ENCODE measurements around the gene TNPO2. TPM values are rescaled to one million over a fixed set of nuclear protein-coding genes. Genes with fewer than 3 reads are reported as not detected.
A peak's percentile ranks its signal among the peaks of the same experiment; 100 is the strongest.

The TNPO2 gene
- total RNA-seq, 1 donor from 2014 or later, result 20.4 TPM

GRCh38 chr19:12664406-12665280 is 59.1 kb downstream of the TNPO2 start:
- Histone ChIP-seq H3K4me3 (ENCODE audit: low read length in 3 of 3) (peak overlapping the region in 1 of 3 donors; percentile 0), H3K9ac (ENCODE audit: low read depth in 1 of 3, low read length in 3 of 3) (no peak overlapping the region), H3K27me3 (ENCODE audit: control insufficient read depth in 3 of 3, insufficient read depth in 3 of 3, low read length in 3 of 3) (no peaks in the 10 kb centered on the region), H3K36me3 (ENCODE audit: control insufficient read depth in 3 of 3, insufficient read depth in 3 of 3, low read length in 3 of 3) (peaks cover 35 to 47% (median 36%) of the 10 kb centered on the region in 3 donors), H3K9me3 (ENCODE audit: control insufficient read depth in 3 of 3, low read length in 3 of 3) (no peaks in the 10 kb centered on the region), H3K27ac (ENCODE audit: low read depth, low read length) (no peak overlapping the region), H3K4me1 (ENCODE audit: control insufficient read depth in 3 of 3, insufficient read depth in 3 of 3, low read length in 3 of 3) (peaks cover 32 to 45% (median 34%) of the 10 kb centered on the region in 3 donors)

GRCh38 chr19:12660980-12661379 is 62.8 kb downstream of the TNPO2 start:
- peaks cover 45 to 55% (median 51%) of the 10 kb centered on the region in 3 donors for H3K36me3 ChIP-seq (ENCODE audit: control insufficient read depth in 3 of 3, insufficient read depth in 3 of 3, low read length in 3 of 3)
- no peak overlapping the region for H3K27ac ChIP-seq (ENCODE audit: low read depth, low read length)
- no peak overlapping the region for H3K9ac ChIP-seq (ENCODE audit: low read depth in 1 of 3, low read length in 3 of 3)
- no peak overlapping the region for H3K4me3 ChIP-seq (ENCODE audit: low read length in 3 of 3)
- peaks cover 7 to 14% (median 9%) of the 10 kb centered on the region in 3 donors for H3K4me1 ChIP-seq (ENCODE audit: control insufficient read depth in 3 of 3, insufficient read depth in 3 of 3, low read length in 3 of 3)
- no peaks in the 10 kb centered on the region for H3K27me3 ChIP-seq (ENCODE audit: control insufficient read depth in 3 of 3, insufficient read depth in 3 of 3, low read length in 3 of 3)
- no peaks in the 10 kb centered on the region for H3K9me3 ChIP-seq (ENCODE audit: control insufficient read depth in 3 of 3, low read length in 3 of 3)

GRCh38 chr19:12657966-12658365 is 65.8 kb downstream of the TNPO2 start:
- H3K4me1 ChIP-seq (ENCODE audit: control insufficient read depth in 3 of 3, insufficient read depth in 3 of 3, low read length in 3 of 3), result no peaks in the 10 kb centered on the region
- H3K27ac ChIP-seq (ENCODE audit: low read depth, low read length), result no peak overlapping the region
- peaks cover 36 to 46% (median 42%) of the 10 kb centered on the region in 3 donors for H3K36me3 ChIP-seq (ENCODE audit: control insufficient read depth in 3 of 3, insufficient read depth in 3 of 3, low read length in 3 of 3)
- H3K4me3 ChIP-seq (ENCODE audit: low read length in 3 of 3), result no peak overlapping the region
- no peak overlapping the region for H3K9ac ChIP-seq (ENCODE audit: low read depth in 1 of 3, low read length in 3 of 3)
- H3K9me3 ChIP-seq (ENCODE audit: control insufficient read depth in 3 of 3, low read length in 3 of 3), result no peaks in the 10 kb centered on the region
- H3K27me3 ChIP-seq (ENCODE audit: control insufficient read depth in 3 of 3, insufficient read depth in 3 of 3, low read length in 3 of 3), result no peaks in the 10 kb centered on the region

GRCh38 chr19:12656899-12657571 is 66.7 kb downstream of the TNPO2 start:
- Histone ChIP-seq H3K4me3 (ENCODE audit: low read length in 3 of 3) (no peak overlapping the region), H3K27me3 (ENCODE audit: control insufficient read depth in 3 of 3, insufficient read depth in 3 of 3, low read length in 3 of 3) (no peaks in the 10 kb centered on the region), H3K4me1 (ENCODE audit: control insufficient read depth in 3 of 3, insufficient read depth in 3 of 3, low read length in 3 of 3) (no peaks in the 10 kb centered on the region), H3K9me3 (ENCODE audit: control insufficient read depth in 3 of 3, low read length in 3 of 3) (no peaks in the 10 kb centered on the region), H3K27ac (ENCODE audit: low read depth, low read length) (no peak overlapping the region), H3K9ac (ENCODE audit: low read depth in 1 of 3, low read length in 3 of 3) (no peak overlapping the region), H3K36me3 (ENCODE audit: control insufficient read depth in 3 of 3, insufficient read depth in 3 of 3, low read length in 3 of 3) (peaks cover 36 to 45% (median 42%) of the 10 kb centered on the region in 3 donors)

- H3K4me1 ChIP-seq (ENCODE audit: control insufficient read depth in 3 of 3, insufficient read depth in 3 of 3, low read length in 3 of 3), result no peaks in the 10 kb centered on the region
- no peak overlapping the region for H3K27ac ChIP-seq (ENCODE audit: low read depth, low read length)
- peaks cover 32 to 40% (median 34%) of the 10 kb centered on the region in 3 donors for H3K36me3 ChIP-seq (ENCODE audit: control insufficient read depth in 3 of 3, insufficient read depth in 3 of 3, low read length in 3 of 3)
- no peaks in the 10 kb centered on the region for H3K9me3 ChIP-seq (ENCODE audit: control insufficient read depth in 3 of 3, low read length in 3 of 3)
- no peaks in the 10 kb centered on the region for H3K27me3 ChIP-seq (ENCODE audit: control insufficient read depth in 3 of 3, insufficient read depth in 3 of 3, low read length in 3 of 3)
- no peak overlapping the region for H3K9ac ChIP-seq (ENCODE audit: low read depth in 1 of 3, low read length in 3 of 3)
- H3K4me3 ChIP-seq (ENCODE audit: low read length in 3 of 3), result no peak overlapping the region
These were observed 68.2 kb downstream of the TNPO2 start for GRCh38 chr19:12655546-12655945.

GRCh38 chr19:12652219-12652618 is 71.5 kb downstream of the TNPO2 start:
- Histone ChIP-seq H3K36me3 (ENCODE audit: control insufficient read depth in 3 of 3, insufficient read depth in 3 of 3, low read length in 3 of 3) (peaks cover 22 to 25% (median 24%) of the 10 kb centered on the region in 3 donors), H3K9me3 (ENCODE audit: control insufficient read depth in 3 of 3, low read length in 3 of 3) (no peaks in the 10 kb centered on the region), H3K4me3 (ENCODE audit: low read length in 3 of 3) (no peak overlapping the region), H3K27ac (ENCODE audit: low read depth, low read length) (no peak overlapping the region), H3K9ac (ENCODE audit: low read depth in 1 of 3, low read length in 3 of 3) (no peak overlapping the region), H3K4me1 (ENCODE audit: control insufficient read depth in 3 of 3, insufficient read depth in 3 of 3, low read length in 3 of 3) (peaks cover 7% of the 10 kb centered on the region in 3 donors), H3K27me3 (ENCODE audit: control insufficient read depth in 3 of 3, insufficient read depth in 3 of 3, low read length in 3 of 3) (no peaks in the 10 kb centered on the region)

GRCh38 chr19:12649941-12650340 is 73.8 kb downstream of the TNPO2 start:
- Histone ChIP-seq H3K4me1 (ENCODE audit: control insufficient read depth in 3 of 3, insufficient read depth in 3 of 3, low read length in 3 of 3) (peaks cover 7% of the 10 kb centered on the region in 3 donors), H3K9ac (ENCODE audit: low read depth in 1 of 3, low read length in 3 of 3) (no peak overlapping the region)

More at GRCh38 chr19:12649941-12650340, 73.8 kb downstream of the TNPO2 start:
- no peaks in the 10 kb centered on the region for H3K27me3 ChIP-seq (ENCODE audit: control insufficient read depth in 3 of 3, insufficient read depth in 3 of 3, low read length in 3 of 3)
- peaks cover 5 to 8% (median 6%) of the 10 kb centered on the region in 3 donors for H3K36me3 ChIP-seq (ENCODE audit: control insufficient read depth in 3 of 3, insufficient read depth in 3 of 3, low read length in 3 of 3)
- no peak overlapping the region for H3K27ac ChIP-seq (ENCODE audit: low read depth, low read length)
- no peaks in the 10 kb centered on the region for H3K9me3 ChIP-seq (ENCODE audit: control insufficient read depth in 3 of 3, low read length in 3 of 3)
- no peak overlapping the region for H3K4me3 ChIP-seq (ENCODE audit: low read length in 3 of 3)

Small RNAs within 50 kb of the gene (small RNA-seq; reads per million reads assigned to genes)
- gene SNORD41, result 23.8 reads per million, percentile 94 among the genes with 10 or more reads in this experiment

Other genes starting within 250 kb of the TNPO2 start
- gene ZNF709, start 239.1 kb downstream of the TNPO2 start, total RNA-seq, result 5.7 TPM
- gene ZNF564, start 172.4 kb downstream of the TNPO2 start, total RNA-seq, result 19.8 TPM
- gene ZNF490, start 113.1 kb downstream of the TNPO2 start, total RNA-seq, result 5.2 TPM
- 10.4 TPM for gene ZNF791, start 113.0 kb downstream of the TNPO2 start, total RNA-seq
- 31.3 TPM for gene MAN2B1, start 57.2 kb downstream of the TNPO2 start, total RNA-seq
- 6.3 TPM for gene WDR83, start 57.1 kb downstream of the TNPO2 start, total RNA-seq
- gene DHPS, start 42.1 kb downstream of the TNPO2 start, total RNA-seq, result 56.9 TPM
- not detected for gene GNG14, start 35.9 kb downstream of the TNPO2 start, total RNA-seq
- 3.1 TPM for gene FBXW9, start 27.3 kb downstream of the TNPO2 start, total RNA-seq
- 175 TPM for gene TRIR, start 10.8 kb upstream of the TNPO2 start, total RNA-seq
- gene GET3, start 13.6 kb upstream of the TNPO2 start, total RNA-seq, result 53.8 TPM
- not detected for gene BEST2, start 27.9 kb upstream of the TNPO2 start, total RNA-seq
- gene HOOK2, start 51.6 kb upstream of the TNPO2 start, total RNA-seq, result 13.6 TPM
- 31.3 TPM for gene JUNB, start 67.6 kb upstream of the TNPO2 start, total RNA-seq
- gene PRDX2, start 77.9 kb upstream of the TNPO2 start, total RNA-seq, result 207 TPM
- gene THSD8, start 78.1 kb upstream of the TNPO2 start, total RNA-seq, result not detected
- 5.7 TPM for gene RNASEH2A, start 82.7 kb upstream of the TNPO2 start, total RNA-seq
- gene RTBDN, start 110.6 kb upstream of the TNPO2 start, total RNA-seq, result not detected
- gene MAST1, start 114.6 kb upstream of the TNPO2 start, total RNA-seq, result not detected
- gene DNASE2, start 157.5 kb upstream of the TNPO2 start, total RNA-seq, result 10.4 TPM
- gene KLF1, start 163.3 kb upstream of the TNPO2 start, total RNA-seq, result 2.1 TPM
- gene GCDH, start 167.2 kb upstream of the TNPO2 start, total RNA-seq, result 39.7 TPM
- not detected for gene SYCE2, start 195.4 kb upstream of the TNPO2 start, total RNA-seq
- 49.1 TPM for gene FARSA, start 209.8 kb upstream of the TNPO2 start, total RNA-seq
- 382 TPM for gene CALR, start 214.7 kb upstream of the TNPO2 start, total RNA-seq
- 57.9 TPM for gene RAD23A, start 221.9 kb upstream of the TNPO2 start, total RNA-seq
- 21.4 TPM for gene GADD45GIP1, start 233.3 kb upstream of the TNPO2 start, total RNA-seq
- not detected for gene DAND5, start 245.6 kb upstream of the TNPO2 start, total RNA-seq

All from skeletal muscle tissue (tissue), 5 donors.